ENCODE measurements around the gene PDP2. TPM values are rescaled to one million over a fixed set of nuclear protein-coding genes. Genes with fewer than 3 reads are reported as not detected.

Gene PDP2
- total and polyA plus RNA-seq, 2 donors (not counting 3 experiments of a cell fraction or from before 2014, with no cell fraction given): 4.4 to 9.3 TPM

DNA sequence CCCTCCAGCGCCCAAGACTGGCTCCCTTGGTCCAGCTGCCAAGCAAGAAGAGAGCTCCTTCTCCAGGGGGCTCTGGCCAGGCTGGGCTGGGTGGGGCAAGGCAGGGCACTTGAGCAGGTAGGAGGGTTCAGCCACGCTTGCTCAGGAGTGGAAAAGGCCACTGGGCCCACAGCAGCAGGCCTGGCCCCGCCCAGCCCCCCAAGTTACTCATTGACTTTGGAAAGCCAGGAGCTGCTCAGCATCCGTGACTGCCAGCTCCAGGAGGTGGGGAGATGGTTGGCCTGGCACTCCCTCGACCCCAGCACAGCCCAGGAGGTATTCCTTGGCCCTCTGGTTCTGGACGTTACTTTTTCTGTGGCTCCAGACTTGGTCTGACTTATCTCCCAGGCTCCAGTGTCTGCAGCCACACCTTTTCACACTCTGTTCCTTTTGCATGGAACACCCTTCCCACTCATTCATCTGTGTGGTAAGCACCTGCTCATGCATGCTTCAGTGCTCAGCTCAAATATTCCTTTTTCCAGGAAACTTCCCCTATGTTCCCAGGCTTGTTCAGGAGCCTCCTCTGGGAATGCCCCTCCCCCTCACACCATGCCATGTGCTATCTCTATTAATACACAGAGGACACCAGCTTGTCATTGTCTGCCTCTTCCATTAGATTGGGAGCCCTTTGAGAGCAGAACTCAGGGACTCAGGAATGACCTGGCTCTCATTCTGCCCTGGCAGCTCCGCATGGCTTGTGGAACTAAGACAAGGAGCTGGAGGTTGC lies 38.7 kb downstream of the PDP2 start, which contains the start of gene CDH16:
CDH16 (minus strand) TSS at position 83 of the 766 bp plus-strand sequence. CDS start 820 bp downstream, outside the sequence.
- H3K9me1 ChIP-seq (replicated peaks; ENCODE audit: control insufficient read depth, extremely low read depth, insufficient read depth, low read length): no peaks in the 10 kb centered on the region
- no peak for FAIRE-seq
- H3K4me2 ChIP-seq (ENCODE audit: insufficient read depth, low read length): no peak within 1 kb of the TSS
- H3K27ac ChIP-seq (ENCODE audit: insufficient read depth, low read depth, low read length): no peak within 1 kb of the TSS
- ChIA-PET CTCF (interaction anchor here (1.0 to 5.2 kb wide), 11 partner anchors 9 to 236 kb away, joined by 3 to 25 read pairs (median 4); partner anchors contain the start of genes CES3 and NAE1), POLR2A (no interaction called here)
- BruUV-seq (replicated peaks): no TSS peak
- TF ChIP-seq JUN (IDR thresholded peaks at IDR 0.05; ENCODE audit: borderline replicate concordance, insufficient read depth, insufficient read length, low read depth) (no peak), EZH2 (IDR thresholded peaks at IDR 0.05; ENCODE audit: borderline replicate concordance, low read depth, low read length, severe bottlenecking) (no peak), FOS (IDR thresholded peaks at IDR 0.05; ENCODE audit: borderline replicate concordance, insufficient read depth, low read length) (no peak), MYC (IDR thresholded peaks at IDR 0.05; ENCODE audit: low read depth, low read length) (no peak), POLR2AphosphoS5 (IDR thresholded peaks at IDR 0.05; ENCODE audit: insufficient read depth, low read depth, low read length) (no peak), POLR2A (IDR thresholded peaks at IDR 0.05; ENCODE audit: low read depth, low read length) (no peak), GATA2 (IDR thresholded peaks at IDR 0.05; ENCODE audit: insufficient read depth, insufficient read length, low read depth, low read length) (no peak)
- TF ChIP-seq, protein P1, sequence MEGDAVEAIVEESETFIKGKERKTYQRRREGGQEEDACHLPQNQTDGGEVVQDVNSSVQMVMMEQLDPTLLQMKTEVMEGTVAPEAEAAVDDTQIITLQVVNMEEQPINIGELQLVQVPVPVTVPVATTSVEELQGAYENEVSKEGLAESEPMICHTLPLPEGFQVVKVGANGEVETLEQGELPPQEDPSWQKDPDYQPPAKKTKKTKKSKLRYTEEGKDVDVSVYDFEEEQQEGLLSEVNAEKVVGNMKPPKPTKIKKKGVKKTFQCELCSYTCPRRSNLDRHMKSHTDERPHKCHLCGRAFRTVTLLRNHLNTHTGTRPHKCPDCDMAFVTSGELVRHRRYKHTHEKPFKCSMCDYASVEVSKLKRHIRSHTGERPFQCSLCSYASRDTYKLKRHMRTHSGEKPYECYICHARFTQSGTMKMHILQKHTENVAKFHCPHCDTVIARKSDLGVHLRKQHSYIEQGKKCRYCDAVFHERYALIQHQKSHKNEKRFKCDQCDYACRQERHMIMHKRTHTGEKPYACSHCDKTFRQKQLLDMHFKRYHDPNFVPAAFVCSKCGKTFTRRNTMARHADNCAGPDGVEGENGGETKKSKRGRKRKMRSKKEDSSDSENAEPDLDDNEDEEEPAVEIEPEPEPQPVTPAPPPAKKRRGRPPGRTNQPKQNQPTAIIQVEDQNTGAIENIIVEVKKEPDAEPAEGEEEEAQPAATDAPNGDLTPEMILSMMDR (IDR thresholded peaks at IDR 0.05; ENCODE audit: extremely low read depth in 1 of 2, insufficient read depth in 1 of 2, low read depth in 1 of 2, low read length in 2 of 2): no peak
- TF ChIP-seq, protein P2, sequence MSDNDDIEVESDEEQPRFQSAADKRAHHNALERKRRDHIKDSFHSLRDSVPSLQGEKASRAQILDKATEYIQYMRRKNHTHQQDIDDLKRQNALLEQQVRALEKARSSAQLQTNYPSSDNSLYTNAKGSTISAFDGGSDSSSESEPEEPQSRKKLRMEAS (IDR thresholded peaks at IDR 0.05; ENCODE audit: insufficient read depth, insufficient read length): no peak
- H2AFZ ChIP-seq (ENCODE audit: low read depth, low read length): no peak within 1 kb of the TSS
- DNase-seq (ENCODE audit: low read depth, low spot score): no peak
- no peaks in the 10 kb centered on the region for H3K4me1 ChIP-seq (ENCODE audit: control insufficient read depth, extremely low read depth, insufficient read depth, low read length)
- H4K20me1 ChIP-seq (replicated peaks; ENCODE audit: control insufficient read depth, extremely low read depth, insufficient read depth, low read length): no peaks in the 10 kb centered on the region
- H3K4me3 ChIP-seq (replicated peaks in 1 of 3; ENCODE audit: insufficient read depth in 1 of 3, low read depth in 1 of 3, low read length in 3 of 3): no peak within 1 kb of the TSS
- no peaks in the 10 kb centered on the region for H3K79me2 ChIP-seq (ENCODE audit: control insufficient read depth, insufficient read depth, low read length)
- intact Hi-C loops (cut with micrococcal nuclease) (no loop called here), dilution Hi-C loops (cut with MboI; ENCODE audit: extremely low pct_ligation_motif_present, low sequenced_read_pairs) (no loop called here)
- no peak within 1 kb of the TSS for H3K9ac ChIP-seq (replicated peaks; ENCODE audit: extremely low read depth, insufficient read depth, low read length)
- H3K27me3 ChIP-seq (ENCODE audit: control insufficient read depth in 2 of 2, insufficient read depth in 2 of 2, low read length in 2 of 2): peaks cover 20 to 27% of the 10 kb centered on the region in 2 experiments
- H3K9me3 ChIP-seq (replicated peaks; ENCODE audit: control insufficient read depth, insufficient read depth, low read length): no peaks in the 10 kb centered on the region
- H3K36me3 ChIP-seq (ENCODE audit: control insufficient read depth in 2 of 2, extremely low read depth in 1 of 2, insufficient read depth in 2 of 2, low read length in 2 of 2): no peaks in the 10 kb centered on the region
